H9 (cell line): ENCODE data around the gene CYP27A1. TPM values are rescaled to one million over a fixed set of nuclear protein-coding genes. Genes with fewer than 3 reads are reported as not detected.

Source experiments
- DNase-seq: peaks from one replicate; pipeline ENCODE4 v3.0.0-alpha.2; 2017
- H2AFZ ChIP-seq: one replicate; pipeline ENCODE4 v1.6.1; 2013; ENCODE audit warnings: mild to moderate bottlenecking, low read length, control low read depth, moderate library complexity
- H2AK5ac ChIP-seq: 2 replicates; pipeline ENCODE4 v1.6.1; 2013; ENCODE audit warnings: low read length, control low read depth, mixed read lengths; ENCODE audit not compliant: insufficient read length
- H2BK120ac ChIP-seq: one replicate; pipeline ENCODE4 v1.6.1; 2013; ENCODE audit warnings: low read depth, mild to moderate bottlenecking, low read length, control low read depth, inconsistent platforms; ENCODE audit not compliant: poor library complexity, severe bottlenecking
- H2BK12ac ChIP-seq: 2 replicates; pipeline ENCODE4 v1.6.1; 2013; ENCODE audit warnings: low read length, control low read depth, mixed read lengths, low read depth; ENCODE audit not compliant: insufficient read length
- H2BK15ac ChIP-seq: 2 replicates; pipeline ENCODE4 v1.6.1; 2013; ENCODE audit warnings: low read depth, low read length, control low read depth
- H2BK20ac ChIP-seq: one replicate; pipeline ENCODE4 v1.6.1; 2013; ENCODE audit warnings: low read depth, mild to moderate bottlenecking, low read length, control low read depth, inconsistent platforms; ENCODE audit not compliant: poor library complexity, severe bottlenecking
- H2BK5ac ChIP-seq: 2 replicates; pipeline ENCODE4 v1.6.1; 2013; ENCODE audit warnings: low read length, control low read depth, mixed read lengths; ENCODE audit not compliant: insufficient read length
- H3K14ac ChIP-seq: 2 replicates; pipeline ENCODE4 v1.6.1; 2013; ENCODE audit warnings: low read length, control low read depth; ENCODE audit not compliant: insufficient read depth
- H3K18ac ChIP-seq: 2 replicates; pipeline ENCODE4 v1.6.1; 2013; ENCODE audit warnings: low read depth, mild to moderate bottlenecking, mixed read lengths, low read length, control low read depth; ENCODE audit not compliant: insufficient read length
- H3K23ac ChIP-seq: 2 replicates; pipeline ENCODE4 v1.6.1; 2013; ENCODE audit warnings: low read length, control low read depth, mixed read lengths, low read depth; ENCODE audit not compliant: insufficient read length
- H3K23me2 ChIP-seq: 2 replicates; pipeline ENCODE4 v1.6.1; 2013; ENCODE audit warnings: low read depth, mild to moderate bottlenecking, mixed read lengths, low read length, control low read depth; ENCODE audit not compliant: insufficient read length, poor library complexity, severe bottlenecking
- H3K27ac ChIP-seq: 2 replicates; pipeline ENCODE4 v1.5.1; 2013; ENCODE audit warnings: low read length, control low read depth, mixed read lengths, low read depth; ENCODE audit not compliant: insufficient read length
- H3K27me3 ChIP-seq: 2 replicates; pipeline ENCODE4 v1.6.1; 2013; ENCODE audit warnings: low read length, control low read depth, inconsistent platforms; ENCODE audit not compliant: insufficient read depth
- H3K4ac ChIP-seq: 2 replicates; pipeline ENCODE4 v1.6.1; 2013; ENCODE audit warnings: low read depth, mild to moderate bottlenecking, control low read depth, inconsistent platforms, low read length, moderate library complexity
- H3K4me1 ChIP-seq: 2 replicates; pipeline ENCODE4 v1.6.1; 2013; ENCODE audit warnings: low read length, control low read depth, inconsistent platforms; ENCODE audit not compliant: insufficient read depth
- H3K4me2 ChIP-seq: 2 replicates; pipeline ENCODE4 v1.6.1; 2013; ENCODE audit warnings: low read length, control low read depth, mixed read lengths; ENCODE audit not compliant: insufficient read length, insufficient read depth
- H3K56ac ChIP-seq: 2 replicates; pipeline ENCODE4 v1.6.1; 2013; ENCODE audit warnings: low read depth, mild to moderate bottlenecking, mixed read lengths, low read length, control low read depth; ENCODE audit not compliant: insufficient read length
- H3K79me1 ChIP-seq: 2 replicates; pipeline ENCODE4 v1.6.1; 2013; ENCODE audit warnings: low read depth, mild to moderate bottlenecking, moderate library complexity, low read length, control low read depth, inconsistent platforms; ENCODE audit not compliant: insufficient read depth, poor library complexity, severe bottlenecking
- H3K79me2 ChIP-seq: 2 replicates; pipeline ENCODE4 v1.6.1; 2013; ENCODE audit warnings: low read length, control low read depth, inconsistent platforms; ENCODE audit not compliant: insufficient read depth
- H3K9ac ChIP-seq: 2 replicates; pipeline ENCODE4 v1.6.1; 2013; ENCODE audit warnings: low read length, control low read depth, mixed read lengths; ENCODE audit not compliant: insufficient read length; ENCODE audit errors: extremely low read depth
- H3K9me3 ChIP-seq: one replicate; pipeline ENCODE4 v1.6.1; 2013; ENCODE audit warnings: low read depth, low read length, inconsistent platforms; ENCODE audit not compliant: control insufficient read depth
- H3T11ph ChIP-seq: one replicate; pipeline ENCODE4 v1.6.1; 2013; ENCODE audit warnings: mild to moderate bottlenecking, low read length, control low read depth, inconsistent platforms
- H4K20me1 ChIP-seq: one replicate; pipeline ENCODE4 v1.6.1; 2013; ENCODE audit not compliant: control insufficient read depth, insufficient read length, insufficient read depth
- H4K5ac ChIP-seq: 2 replicates; pipeline ENCODE4 v1.6.1; 2013; ENCODE audit warnings: low read depth, mild to moderate bottlenecking, mixed read lengths, low read length, control low read depth; ENCODE audit not compliant: insufficient read length
- H4K8ac ChIP-seq: replicated peaks from 2 replicates; pipeline ENCODE4 v1.6.1; 2013; ENCODE audit warnings: low read length, control low read depth, mixed read lengths, low read depth; ENCODE audit not compliant: insufficient read length
- H4K91ac ChIP-seq: 2 replicates; pipeline ENCODE4 v1.6.1; 2013; ENCODE audit warnings: low read depth, mild to moderate bottlenecking, moderate library complexity, mixed read lengths, low read length, control low read depth; ENCODE audit not compliant: insufficient read length
- H3K27ac Mint-ChIP-seq, 3 experiments: 2 replicates in 2 of 3; 3 replicates in 1 of 3; pipeline ENCODE4 v1.8.0; 2020 to 2021; ENCODE audit warnings: mixed read lengths in 3 of 3, mild to moderate bottlenecking in 1 of 3, moderate library complexity in 1 of 3
- H3K27me3 Mint-ChIP-seq: 2 replicates; pipeline ENCODE4 v1.8.0; 2021; ENCODE audit warnings: low read depth, mild to moderate bottlenecking, moderate library complexity, mixed read lengths
- H3K36me3 Mint-ChIP-seq, 3 experiments: 2 replicates in 2 of 3; 3 replicates in 1 of 3; pipeline ENCODE4 v1.8.0; 2020 to 2021; ENCODE audit warnings: low read depth in 3 of 3, mixed read lengths in 3 of 3; ENCODE audit not compliant: insufficient read depth in 1 of 3
- H3K4me1 Mint-ChIP-seq, 2 experiments: 2 replicates each; pipeline ENCODE4 v1.8.0; 2020; ENCODE audit warnings: mixed read lengths in 2 of 2
- H3K4me3 Mint-ChIP-seq, 2 experiments: 2 replicates in 1 of 2; 3 replicates in 1 of 2; pipeline ENCODE4 v1.8.0; 2020 to 2021; ENCODE audit warnings: mild to moderate bottlenecking in 2 of 2, mixed read lengths in 2 of 2, moderate library complexity in 1 of 2
- H3K9me3 Mint-ChIP-seq, 2 experiments: 2 replicates in 1 of 2; 3 replicates in 1 of 2; pipeline ENCODE4 v1.8.0; 2020; ENCODE audit warnings: mild to moderate bottlenecking in 2 of 2, mixed read lengths in 2 of 2, moderate library complexity in 1 of 2
- WGBS: extraction: QIAGEN DNeasy Blood & Tissue Kit; methylation state at CpG from one replicate; pipeline ENCODE4 v1.1.7; 2013; ENCODE audit warnings: missing lambda C conversion rate, low lambda C conversion rate, mixed read lengths; ENCODE audit not compliant: insufficient read length; ENCODE audit errors: extremely low coverage; 5-methylcytosine and 5-hydroxymethylcytosine counted together
- total RNA-seq: library from RNA; stranded (reverse); gene quantifications from 2 replicates; pipeline ENCODE4 v1.2.1, GENCODE V29; 2021
- TF ChIP-seq, protein P1 (sequence below): fragments of 200-600 bp; sonication (generic); conservative IDR thresholded peaks from 3 replicates; pipeline ENCODE4 v1.8.0; 2021; ENCODE audit warnings: antibody characterized with exemption, mild to moderate bottlenecking

CYP27A1 gene
- total RNA-seq, 1 experiment from 2014 or later, result 3.1 TPM

DNA sequence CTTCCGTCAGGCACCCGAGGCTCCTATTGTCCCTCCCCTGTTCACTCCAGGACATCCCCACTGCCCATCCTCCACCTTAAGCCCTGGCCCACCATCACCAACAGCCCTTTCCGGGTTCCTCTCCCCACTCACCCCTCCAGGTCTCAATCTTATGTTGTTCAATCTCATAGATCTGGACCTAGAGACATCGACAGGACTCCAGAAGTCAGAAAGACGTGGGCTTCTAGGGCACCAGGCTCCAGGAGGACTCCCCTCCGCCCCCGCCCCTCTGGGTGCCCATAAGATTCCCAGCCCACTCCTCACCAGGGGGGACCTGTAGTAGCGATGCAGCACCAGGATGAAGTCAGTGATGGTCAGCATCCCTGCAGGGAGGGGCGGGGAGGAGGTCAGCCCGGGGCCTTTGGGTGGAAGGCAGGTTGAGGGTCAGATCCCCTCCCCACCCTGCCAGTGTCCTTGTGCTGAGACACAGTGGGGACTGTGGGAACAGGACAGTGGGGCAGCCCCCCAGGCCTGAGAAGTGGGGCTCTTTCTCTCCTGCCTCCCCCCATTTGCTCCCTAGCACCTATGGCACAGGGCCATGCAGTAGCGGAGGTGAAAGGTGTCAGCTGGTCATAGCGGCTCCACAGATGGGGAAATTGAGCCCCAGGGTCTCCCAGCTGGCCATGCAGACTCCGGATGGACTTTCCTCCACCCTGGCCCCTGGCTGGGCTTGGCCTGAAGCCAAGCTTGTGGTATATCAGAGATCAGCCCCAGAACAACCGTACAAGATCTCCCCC lies 45.9 kb downstream of the CYP27A1 start:
- Histone ChIP-seq H3K4me1 (no peaks in the 10 kb centered on the region), H4K5ac (no peak overlapping the region), H2BK120ac (no peak overlapping the region), H3K9me3 (no peaks in the 10 kb centered on the region), H3K23ac (no peak overlapping the region), H3K27ac (no peak overlapping the region), H3K27me3 (no peaks in the 10 kb centered on the region), H3K18ac (no peak overlapping the region), H2AK5ac (no peak overlapping the region), H2AFZ (no peak overlapping the region), H3K9ac (no peak overlapping the region), H2BK15ac (no peak overlapping the region), H3K23me2 (no peaks in the 10 kb centered on the region), H2BK12ac (no peak overlapping the region), H3K56ac (no peak overlapping the region), H3K79me2 (no peaks in the 10 kb centered on the region), H2BK5ac (no peak overlapping the region), H3K4me2 (no peak overlapping the region), H3K79me1 (no peaks in the 10 kb centered on the region), H4K20me1 (no peaks in the 10 kb centered on the region), H4K8ac (no peak overlapping the region), H2BK20ac (no peak overlapping the region), H3K4ac (no peak overlapping the region), H3K14ac (no peak overlapping the region), H4K91ac (no peak overlapping the region), H3T11ph (no peak overlapping the region)
- Mint-ChIP-seq H3K9me3 (no peaks in the 10 kb centered on the region), H3K4me3 (no peak overlapping the region), H3K36me3 (no peaks in the 10 kb centered on the region; a peak in 1 of 7 replicates), H3K4me1 (peaks cover under 1 to 5% of the 10 kb centered on the region in 2 experiments; a peak in 2 of 4 replicates), H3K27me3 (peaks cover 11% of the 10 kb centered on the region), H3K27ac (no peak overlapping the region)
- TF ChIP-seq, protein P1, sequence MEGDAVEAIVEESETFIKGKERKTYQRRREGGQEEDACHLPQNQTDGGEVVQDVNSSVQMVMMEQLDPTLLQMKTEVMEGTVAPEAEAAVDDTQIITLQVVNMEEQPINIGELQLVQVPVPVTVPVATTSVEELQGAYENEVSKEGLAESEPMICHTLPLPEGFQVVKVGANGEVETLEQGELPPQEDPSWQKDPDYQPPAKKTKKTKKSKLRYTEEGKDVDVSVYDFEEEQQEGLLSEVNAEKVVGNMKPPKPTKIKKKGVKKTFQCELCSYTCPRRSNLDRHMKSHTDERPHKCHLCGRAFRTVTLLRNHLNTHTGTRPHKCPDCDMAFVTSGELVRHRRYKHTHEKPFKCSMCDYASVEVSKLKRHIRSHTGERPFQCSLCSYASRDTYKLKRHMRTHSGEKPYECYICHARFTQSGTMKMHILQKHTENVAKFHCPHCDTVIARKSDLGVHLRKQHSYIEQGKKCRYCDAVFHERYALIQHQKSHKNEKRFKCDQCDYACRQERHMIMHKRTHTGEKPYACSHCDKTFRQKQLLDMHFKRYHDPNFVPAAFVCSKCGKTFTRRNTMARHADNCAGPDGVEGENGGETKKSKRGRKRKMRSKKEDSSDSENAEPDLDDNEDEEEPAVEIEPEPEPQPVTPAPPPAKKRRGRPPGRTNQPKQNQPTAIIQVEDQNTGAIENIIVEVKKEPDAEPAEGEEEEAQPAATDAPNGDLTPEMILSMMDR, result no peak
- WGBS, result no CpG with 5 or more reads among the region's 14 CpGs
- no peak for DNase-seq
